HUES48 (cell line): Measurements from ENCODE around the gene KIFBP.
"Not testable (repeated sequence)": the region's sequence is repeated elsewhere in the genome, so short reads cannot be mapped to it uniquely, and the experiment has no call there.

Source experiments
- H3K27ac ChIP-seq: one replicate; pipeline ENCODE4 v1.7.0; 2013; ENCODE audit warnings: low read depth, low read length, inconsistent platforms
- H3K27me3 ChIP-seq: 2 replicates; pipeline ENCODE4 v1.6.1; 2013; ENCODE audit warnings: mild to moderate bottlenecking, low read length; ENCODE audit not compliant: control insufficient read depth, insufficient read depth
- H3K36me3 ChIP-seq: 2 replicates; pipeline ENCODE4 v1.6.1; 2013; ENCODE audit warnings: low read length; ENCODE audit not compliant: control insufficient read depth, insufficient read depth
- H3K4me1 ChIP-seq: 2 replicates; pipeline ENCODE4 v1.6.1; 2013; ENCODE audit warnings: mild to moderate bottlenecking, low read length; ENCODE audit not compliant: control insufficient read depth, insufficient read depth
- H3K4me3 ChIP-seq: 2 replicates; pipeline ENCODE4 v1.5.1; 2013; ENCODE audit warnings: mild to moderate bottlenecking, low read depth, low read length
- H3K9ac ChIP-seq: 2 replicates; pipeline ENCODE4 v1.6.1; 2013; ENCODE audit warnings: mild to moderate bottlenecking, low read depth, low read length, moderate library complexity
- H3K9me3 ChIP-seq: 2 replicates; pipeline ENCODE4 v1.6.1; 2013; ENCODE audit warnings: low read length; ENCODE audit not compliant: control insufficient read depth, insufficient read depth

Gene KIFBP, protein sequence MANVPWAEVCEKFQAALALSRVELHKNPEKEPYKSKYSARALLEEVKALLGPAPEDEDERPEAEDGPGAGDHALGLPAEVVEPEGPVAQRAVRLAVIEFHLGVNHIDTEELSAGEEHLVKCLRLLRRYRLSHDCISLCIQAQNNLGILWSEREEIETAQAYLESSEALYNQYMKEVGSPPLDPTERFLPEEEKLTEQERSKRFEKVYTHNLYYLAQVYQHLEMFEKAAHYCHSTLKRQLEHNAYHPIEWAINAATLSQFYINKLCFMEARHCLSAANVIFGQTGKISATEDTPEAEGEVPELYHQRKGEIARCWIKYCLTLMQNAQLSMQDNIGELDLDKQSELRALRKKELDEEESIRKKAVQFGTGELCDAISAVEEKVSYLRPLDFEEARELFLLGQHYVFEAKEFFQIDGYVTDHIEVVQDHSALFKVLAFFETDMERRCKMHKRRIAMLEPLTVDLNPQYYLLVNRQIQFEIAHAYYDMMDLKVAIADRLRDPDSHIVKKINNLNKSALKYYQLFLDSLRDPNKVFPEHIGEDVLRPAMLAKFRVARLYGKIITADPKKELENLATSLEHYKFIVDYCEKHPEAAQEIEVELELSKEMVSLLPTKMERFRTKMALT

DNA sequence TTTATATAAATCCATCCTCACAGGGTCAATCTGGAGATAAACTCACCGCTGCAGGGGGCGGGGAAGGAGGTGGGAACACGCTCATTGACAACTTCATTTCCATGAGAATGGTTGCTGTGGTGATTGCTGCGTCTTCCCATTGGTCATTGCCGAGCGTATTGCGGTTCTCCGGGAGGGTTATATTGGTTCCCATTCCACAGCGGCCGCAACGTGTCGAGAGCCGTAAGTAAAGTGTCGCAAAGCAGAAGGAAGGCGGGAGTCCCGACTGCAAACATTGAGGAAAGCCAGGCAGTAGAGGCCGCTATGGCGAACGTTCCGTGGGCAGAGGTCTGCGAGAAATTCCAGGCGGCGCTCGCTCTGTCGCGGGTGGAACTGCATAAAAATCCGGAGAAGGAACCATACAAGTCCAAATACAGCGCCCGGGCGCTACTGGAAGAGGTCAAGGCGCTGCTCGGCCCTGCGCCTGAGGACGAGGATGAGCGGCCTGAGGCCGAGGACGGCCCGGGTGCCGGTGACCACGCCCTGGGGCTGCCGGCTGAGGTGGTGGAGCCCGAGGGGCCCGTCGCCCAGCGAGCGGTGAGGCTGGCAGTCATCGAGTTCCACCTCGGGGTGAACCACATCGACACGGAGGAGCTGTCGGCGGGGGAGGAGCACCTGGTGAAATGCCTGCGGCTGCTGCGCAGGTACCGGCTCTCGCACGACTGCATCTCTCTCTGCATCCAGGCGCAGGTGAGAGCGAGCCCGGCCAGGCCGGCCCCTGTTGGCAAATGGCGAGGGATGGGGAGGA is at the start of gene KIFBP:
Gene KIFBP, plus strand, starts transcription at position 274 of the 787 bp plus-strand sequence. Its CDS starts 30 bp downstream, at position 304.
- no peaks in the 10 kb centered on the region for H3K9me3 ChIP-seq
- peaks cover 44% of the 10 kb centered on the region for H3K36me3 ChIP-seq
- peak within 1 kb of the TSS; percentile 95 for H3K4me3 ChIP-seq
- H3K27ac ChIP-seq, result peak within 1 kb of the TSS; percentile 83
- no peaks in the 10 kb centered on the region for H3K27me3 ChIP-seq
- peak within 1 kb of the TSS; percentile 85 for H3K9ac ChIP-seq
- peaks cover 3% of the 10 kb centered on the region; the same call in 1 of the 2 replicates for H3K4me1 ChIP-seq

DNA sequence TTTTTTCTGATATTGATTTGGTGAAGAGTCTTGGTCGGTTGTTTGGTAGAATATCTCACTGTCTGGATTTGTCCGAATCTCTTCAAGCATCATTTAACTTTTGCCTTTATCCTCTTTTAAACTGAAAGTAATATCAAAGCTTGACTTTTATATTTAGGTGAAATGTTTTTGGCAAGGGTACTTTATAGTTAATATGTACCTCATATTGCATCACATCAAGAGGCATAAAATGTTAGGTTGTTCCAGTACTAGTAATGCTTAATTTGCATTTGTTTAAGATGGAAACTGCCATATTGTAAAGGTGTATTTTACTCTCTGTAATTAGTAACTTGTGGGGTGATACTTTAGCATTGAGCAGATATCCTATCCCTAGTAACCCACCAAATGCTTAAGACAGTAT is 49.7 kb upstream of the KIFBP start:
- H3K9me3 ChIP-seq, result no peaks in the 10 kb centered on the region
- H3K27ac ChIP-seq, result no peak overlapping the region
- H3K36me3 ChIP-seq, result peaks cover 76% of the 10 kb centered on the region
- H3K4me3 ChIP-seq, result no peak overlapping the region
- no peaks in the 10 kb centered on the region for H3K4me1 ChIP-seq
- H3K27me3 ChIP-seq, result no peaks in the 10 kb centered on the region
- no peak overlapping the region for H3K9ac ChIP-seq

DNA sequence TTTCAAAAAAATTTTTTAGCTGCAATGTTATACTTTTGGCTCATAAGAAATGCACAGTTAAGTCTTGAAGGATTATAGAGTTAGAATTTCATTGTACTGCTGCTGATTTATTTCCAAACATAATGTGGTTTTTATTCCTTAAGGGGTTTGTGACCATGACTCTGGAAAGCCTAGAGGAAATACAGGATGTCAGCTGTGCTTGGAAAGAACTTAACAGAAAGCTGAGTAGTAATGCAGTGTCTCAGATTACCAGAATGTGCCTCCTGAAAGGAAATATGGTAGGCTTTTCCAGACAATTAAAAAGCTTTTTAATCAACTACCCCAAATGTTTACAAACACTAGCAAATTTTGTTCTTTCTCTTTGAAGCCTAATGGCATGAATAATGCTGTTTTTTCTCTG is 47.7 kb upstream of the KIFBP start:
- H3K36me3 ChIP-seq, result peaks cover 72% of the 10 kb centered on the region
- not testable (repeated sequence) for H3K4me1 ChIP-seq, H3K9ac ChIP-seq, H3K27me3 ChIP-seq, H3K4me3 ChIP-seq, H3K9me3 ChIP-seq, H3K27ac ChIP-seq

DNA sequence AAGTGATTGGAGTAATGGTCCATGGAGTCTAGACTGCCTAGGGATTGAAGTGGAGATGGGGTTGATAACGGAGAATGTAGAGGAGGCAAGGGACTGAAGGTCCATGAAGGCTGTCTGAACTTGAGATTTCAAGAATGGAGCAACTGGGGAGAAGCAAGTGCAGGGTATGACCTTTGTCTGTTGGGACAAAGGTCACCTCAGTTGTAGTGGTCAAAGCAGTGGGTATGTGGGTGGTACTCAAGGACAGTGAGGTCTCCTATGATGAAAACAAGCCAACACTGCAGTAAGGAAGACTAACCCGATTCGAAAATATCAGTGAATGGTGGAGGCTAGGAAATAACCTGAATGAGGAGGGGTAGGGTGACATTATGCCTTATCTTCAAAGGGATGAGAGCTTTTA is 38.0 kb upstream of the KIFBP start:
- Histone ChIP-seq H3K9me3 (no peaks in the 10 kb centered on the region), H3K4me1 (no peaks in the 10 kb centered on the region), H3K27me3 (no peaks in the 10 kb centered on the region), H3K36me3 (peaks cover 35% of the 10 kb centered on the region), H3K27ac (no peak overlapping the region), H3K9ac (no peak overlapping the region), H3K4me3 (no peak overlapping the region)

DNA sequence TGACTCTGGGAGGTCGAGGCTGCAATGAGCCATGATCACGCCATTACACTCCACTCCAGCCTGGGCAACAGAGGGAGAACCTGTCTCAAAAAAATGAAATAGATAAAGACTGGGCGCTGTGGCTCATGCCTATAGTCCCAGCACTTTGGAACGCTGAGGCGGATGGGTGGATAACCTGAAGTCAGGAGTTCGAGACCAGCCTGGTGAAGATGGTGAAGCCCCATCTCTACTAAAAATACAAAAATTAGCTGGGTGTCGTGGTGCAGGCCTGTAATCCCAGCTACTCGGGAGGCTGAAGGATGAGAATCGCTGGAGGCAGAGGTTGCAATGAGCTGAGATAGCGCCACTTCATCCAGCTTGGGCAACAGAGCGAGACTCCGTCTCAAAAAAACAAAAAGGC is 33.7 kb upstream of the KIFBP start:
- Histone ChIP-seq H3K36me3 (peaks cover 13% of the 10 kb centered on the region), H3K27ac (peak overlapping the region; percentile 93), H3K27me3 (no peaks in the 10 kb centered on the region), H3K4me1 (no peaks in the 10 kb centered on the region; the same call in 1 of the 2 replicates), H3K9ac (no peak overlapping the region), H3K4me3 (peak overlapping the region; percentile 87), H3K9me3 (no peaks in the 10 kb centered on the region)

DNA sequence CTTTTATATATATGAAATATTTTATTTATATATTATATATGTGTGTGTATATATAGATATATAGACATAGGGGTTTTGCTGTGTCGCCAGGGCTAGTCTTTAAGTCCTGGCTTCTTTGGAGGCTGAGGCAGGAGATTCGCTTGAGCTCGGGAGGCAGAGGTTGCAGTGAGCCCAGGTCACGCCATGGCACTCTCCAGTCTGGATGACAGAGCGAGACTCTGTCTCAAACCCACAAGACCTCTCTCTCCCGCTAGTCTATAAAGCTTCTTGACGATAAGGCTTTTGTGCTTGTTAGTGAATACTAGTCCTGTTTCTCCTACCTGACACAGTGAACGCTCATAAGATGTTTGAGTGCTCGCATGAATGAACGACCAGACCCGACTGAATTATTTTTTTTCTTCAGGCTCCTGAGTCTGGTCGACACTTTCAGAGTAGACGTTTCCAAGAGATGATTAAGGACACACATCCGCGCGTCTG is 33.2 kb upstream of the KIFBP start:
- Histone ChIP-seq H3K27me3 (no peaks in the 10 kb centered on the region), H3K9me3 (no peaks in the 10 kb centered on the region), H3K36me3 (peaks cover 18% of the 10 kb centered on the region), H3K9ac (peak overlapping the region; percentile 95), H3K27ac (peak overlapping the region; percentile 93), H3K4me1 (no peaks in the 10 kb centered on the region; the same call in 1 of the 2 replicates), H3K4me3 (peak overlapping the region; percentile 87)

DNA sequence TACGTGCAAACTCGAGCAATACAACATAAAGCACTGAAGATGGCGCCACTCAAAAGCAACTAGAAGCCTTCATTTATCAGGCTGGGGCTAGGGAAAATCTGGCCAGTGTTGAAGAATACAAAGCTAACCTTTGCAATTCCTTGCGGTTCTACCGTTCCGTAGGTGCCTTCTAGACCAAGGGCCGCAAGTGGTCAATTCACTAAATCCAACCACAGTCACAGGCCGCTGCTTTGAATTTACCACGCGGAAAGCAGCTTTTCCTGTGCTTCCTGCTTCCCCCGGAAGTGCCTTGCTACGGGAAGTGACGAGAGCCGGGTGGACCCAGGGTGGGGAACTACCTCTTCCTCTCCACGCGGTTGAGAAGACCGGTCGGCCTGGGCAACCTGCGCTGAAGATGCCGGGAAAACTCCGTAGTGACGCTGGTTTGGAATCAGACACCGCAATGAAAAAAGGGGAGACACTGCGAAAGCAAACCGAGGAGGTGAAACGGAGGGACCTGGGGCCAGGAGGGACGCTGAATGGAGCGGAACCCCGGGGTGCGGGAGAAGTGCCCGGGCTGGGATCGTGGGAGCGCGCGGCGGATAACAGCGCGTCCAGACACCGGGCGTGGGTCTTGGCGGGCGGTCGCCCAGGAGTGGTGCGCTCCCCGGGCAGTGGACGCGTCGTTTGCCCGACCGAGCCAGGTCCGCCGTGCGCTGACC is 32.6 kb upstream of the KIFBP start, which contains the start of gene DDX21:
Gene DDX21, plus strand, starts transcription at position 339 of the 701 bp plus-strand sequence. Its CDS starts 56 bp downstream, at position 395.
- Histone ChIP-seq H3K27me3 (no peaks in the 10 kb centered on the region), H3K4me3 (peak within 1 kb of the TSS; percentile 87), H3K4me1 (no peaks in the 10 kb centered on the region; the same call in 1 of the 2 replicates), H3K27ac (peak within 1 kb of the TSS; percentile 93), H3K9ac (peak within 1 kb of the TSS; percentile 95), H3K9me3 (no peaks in the 10 kb centered on the region), H3K36me3 (peaks cover 24% of the 10 kb centered on the region)

DNA sequence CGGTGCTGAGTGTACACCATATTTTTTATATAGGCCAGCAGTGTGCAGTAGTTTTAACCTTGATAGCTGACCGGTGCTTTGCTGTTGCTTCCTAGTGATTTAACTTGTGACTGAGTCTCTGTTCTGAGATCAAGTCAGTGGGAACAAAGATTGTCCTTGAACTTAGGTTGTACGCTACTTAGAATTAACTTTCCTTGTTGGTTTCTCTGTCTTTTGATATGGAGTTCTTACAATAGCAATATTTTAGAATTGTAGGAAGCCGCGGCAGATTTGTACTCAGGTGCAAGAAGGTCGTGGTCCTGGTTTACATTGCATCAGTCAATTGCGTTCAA is 31.4 kb upstream of the KIFBP start:
- peaks cover 37% of the 10 kb centered on the region for H3K36me3 ChIP-seq
- H3K4me1 ChIP-seq, result no peaks in the 10 kb centered on the region; the same call in 1 of the 2 replicates
- peak overlapping the region; percentile 87 for H3K4me3 ChIP-seq
- H3K27ac ChIP-seq, result peak overlapping the region; percentile 66
- no peaks in the 10 kb centered on the region for H3K9me3 ChIP-seq
- H3K9ac ChIP-seq, result peak overlapping the region; percentile 95
- H3K27me3 ChIP-seq, result no peaks in the 10 kb centered on the region

DNA sequence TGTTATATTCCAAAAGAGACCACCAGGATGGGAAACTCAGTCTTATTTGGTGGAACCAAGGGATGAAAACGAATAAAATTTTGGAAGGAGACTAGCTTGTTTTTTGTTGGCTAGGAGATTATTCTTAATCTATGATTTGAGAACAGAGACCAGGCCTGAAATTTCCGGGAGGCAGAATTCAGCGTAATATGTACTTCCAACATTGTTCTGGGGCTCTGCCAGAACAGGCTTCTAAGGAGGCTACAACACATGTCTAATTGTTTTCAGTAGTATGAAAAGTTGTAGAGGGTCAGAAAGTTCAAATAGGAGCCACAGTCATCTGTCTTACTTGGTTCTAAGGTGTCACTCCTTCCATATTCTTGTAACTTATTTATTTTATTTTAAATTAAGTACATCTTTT is 30.9 kb upstream of the KIFBP start:
- peak overlapping the region; percentile 66 for H3K27ac ChIP-seq
- peaks cover 41% of the 10 kb centered on the region for H3K36me3 ChIP-seq
- H3K27me3 ChIP-seq, result no peaks in the 10 kb centered on the region
- H3K4me1 ChIP-seq, result no peaks in the 10 kb centered on the region; the same call in 1 of the 2 replicates
- no peaks in the 10 kb centered on the region for H3K9me3 ChIP-seq
- peak overlapping the region; percentile 87 for H3K4me3 ChIP-seq
- H3K9ac ChIP-seq, result peak overlapping the region; percentile 95
